Endothelial cell of umbilical vein (primary cell): ENCODE data around the gene LRRC32. TPM values are rescaled to one million over a fixed set of nuclear protein-coding genes. Genes with fewer than 3 reads are reported as not detected.

Source experiments
- BruUV-seq: library from RNA; stranded (reverse); fragments of 400-500 nt; replicated peaks from 2 replicates; lab custom pipeline; 2021; lab: Mats Ljungman, UMichigan
- CTCF ChIA-PET: fragments of 300-600, 350-600 bp; sonication (Branson Sonifier 250); formaldehyde crosslinking; loops from one replicate; lab custom pipeline; 2021; ENCODE audit warnings: antibody characterized with exemption, inconsistent platforms; lab: Charles Lee
- POLR2A ChIA-PET: fragments of 300-600, 350-600 bp; sonication (Branson Sonifier 250); formaldehyde crosslinking; loops from one replicate; lab custom pipeline; 2021; ENCODE audit warnings: antibody characterized with exemption, inconsistent platforms; lab: Charles Lee
- DNase-seq: peaks from one replicate; pipeline ENCODE4 v3.0.0-alpha.2; 2011; ENCODE audit warnings: low read depth, low spot score
- FAIRE-seq: peaks from 2 replicates; lab custom pipeline; 2011; peaks lifted over from hg19 to GRCh38; lab: Jason Lieb, UNC
- H2AFZ ChIP-seq: 2 replicates; pipeline ENCODE4 v1.6.0; 2012; ENCODE audit warnings: low read depth, low read length, control low read depth, inconsistent platforms
- H3K27ac ChIP-seq: 2 replicates; pipeline ENCODE4 v1.5.1; 2011; ENCODE audit warnings: low read depth, mild to moderate bottlenecking, control low read depth, low read length, moderate library complexity; ENCODE audit not compliant: insufficient read depth
- H3K27me3 ChIP-seq, 2 experiments: 2 replicates each; pipeline versions ENCODE4 v1.6.0 to v1.6.1; 2011; ENCODE audit warnings: low read length in 2 of 2, mixed read lengths in 1 of 2; ENCODE audit not compliant: control insufficient read depth in 2 of 2, insufficient read depth in 2 of 2
- H3K36me3 ChIP-seq, 2 experiments: 2 replicates in 1 of 2; 3 replicates in 1 of 2; pipeline ENCODE4 v1.5.1; 2011; ENCODE audit warnings: low read length in 2 of 2, mild to moderate bottlenecking in 1 of 2, moderate library complexity in 1 of 2; ENCODE audit not compliant: control insufficient read depth in 2 of 2, insufficient read depth in 2 of 2; ENCODE audit errors: extremely low read depth in 1 of 2
- H3K4me1 ChIP-seq: 3 replicates; pipeline ENCODE4 v1.5.1; 2011; ENCODE audit warnings: mild to moderate bottlenecking, low read length; ENCODE audit not compliant: control insufficient read depth, insufficient read depth; ENCODE audit errors: extremely low read depth
- H3K4me2 ChIP-seq: 2 replicates; pipeline ENCODE4 v1.6.1; 2011; ENCODE audit warnings: low read length, control low read depth, mixed read lengths; ENCODE audit not compliant: insufficient read depth
- H3K4me3 ChIP-seq, 3 experiments: fragments of 200-600 bp in 1 of 3; sonication (generic), shearing (Covaris generic) in 1 of 3; replicated peaks in 1 of 3; 2 replicates each; pipeline ENCODE4 v1.5.1; 2011 to 2016; ENCODE audit warnings: control low read depth in 3 of 3, low read length in 3 of 3, mild to moderate bottlenecking in 2 of 3, inconsistent platforms in 1 of 3, low read depth in 1 of 3, moderate library complexity in 1 of 3; ENCODE audit not compliant: insufficient read depth in 1 of 3
- H3K79me2 ChIP-seq: 2 replicates; pipeline ENCODE4 v1.6.0; 2012; ENCODE audit warnings: low read length, inconsistent platforms; ENCODE audit not compliant: control insufficient read depth, insufficient read depth
- H3K9ac ChIP-seq: replicated peaks from 2 replicates; pipeline ENCODE3; 2011; ENCODE audit warnings: low read length, control low read depth; ENCODE audit not compliant: insufficient read depth; ENCODE audit errors: extremely low read depth
- H3K9me1 ChIP-seq: replicated peaks from 3 replicates; pipeline ENCODE4 v1.6.0; 2011; ENCODE audit warnings: mild to moderate bottlenecking, low read length; ENCODE audit not compliant: control insufficient read depth, insufficient read depth; ENCODE audit errors: extremely low read depth
- H3K9me3 ChIP-seq: replicated peaks from 2 replicates; pipeline ENCODE4 v1.5.1; 2012; ENCODE audit warnings: low read length, inconsistent platforms; ENCODE audit not compliant: control insufficient read depth, insufficient read depth
- H4K20me1 ChIP-seq: replicated peaks from 2 replicates; pipeline ENCODE3; 2011; ENCODE audit warnings: mild to moderate bottlenecking, low read length; ENCODE audit not compliant: control insufficient read depth, insufficient read depth; ENCODE audit errors: extremely low read depth
- CTCF ChIP-seq, 2 donors: IDR thresholded peaks; 1 replicate in 1 of 2; 2 replicates in 1 of 2; pipeline ENCODE4 v1.5.1; 2011; ENCODE audit warnings: low read length in 2 of 2, mild to moderate bottlenecking in 2 of 2, moderate library complexity in 2 of 2, control low read depth in 1 of 2, inconsistent platforms in 1 of 2, low read depth in 1 of 2; ENCODE audit not compliant: insufficient read depth in 1 of 2; ENCODE audit errors: extremely low read depth in 1 of 2
- EZH2 ChIP-seq: IDR thresholded peaks from 2 replicates; pipeline ENCODE4 v1.6.1; 2012; ENCODE audit warnings: borderline replicate concordance, low read depth, mild to moderate bottlenecking, moderate library complexity, low read length, inconsistent platforms; ENCODE audit not compliant: severe bottlenecking
- FOS ChIP-seq: IDR thresholded peaks from 2 replicates; pipeline ENCODE4 v1.6.1; 2011; ENCODE audit warnings: mild to moderate bottlenecking, low read length, moderate library complexity, borderline replicate concordance; ENCODE audit not compliant: insufficient read depth
- GATA2 ChIP-seq: IDR thresholded peaks from 2 replicates; pipeline ENCODE4 v1.7.0; 2011; ENCODE audit warnings: low read depth, mild to moderate bottlenecking, moderate library complexity, mixed read lengths, low read length; ENCODE audit not compliant: insufficient read length, insufficient read depth
- JUN ChIP-seq: IDR thresholded peaks from 2 replicates; pipeline ENCODE4 v1.6.1; 2011; ENCODE audit warnings: borderline replicate concordance, low read depth; ENCODE audit not compliant: insufficient read length, insufficient read depth
- MAX ChIP-seq: IDR thresholded peaks from 2 replicates; pipeline ENCODE4 v1.6.1; 2011; ENCODE audit not compliant: insufficient read depth, insufficient read length
- MYC ChIP-seq: IDR thresholded peaks from one replicate; pipeline ENCODE4 v1.6.1; 2011; ENCODE audit warnings: mild to moderate bottlenecking, low read depth, low read length
- POLR2A ChIP-seq: IDR thresholded peaks from 2 replicates; pipeline ENCODE4 v1.6.1; 2012; ENCODE audit warnings: low read depth, mild to moderate bottlenecking, control low read depth, low read length
- POLR2AphosphoS5 ChIP-seq: IDR thresholded peaks from 2 replicates; pipeline ENCODE4 v1.6.1; 2012; ENCODE audit warnings: low read depth, mild to moderate bottlenecking, control low read depth, low read length, moderate library complexity; ENCODE audit not compliant: insufficient read depth
- dilution Hi-C: fragments of 300-500 bp; cut with MboI; formaldehyde crosslinking; loops from one replicate; pipeline ENCODE4 v1.15.0; 2019; ENCODE audit warnings: low sequenced_read_pairs; ENCODE audit not compliant: extremely low pct_ligation_motif_present
- intact Hi-C: fragments of 100-400 bp; cut with micrococcal nuclease; formaldehyde crosslinking; loops from one replicate; pipeline ENCODE4 v1.10.0; 2022
- polyA plus RNA-seq, 4 experiments: library from polyadenylated mRNA; depleted of rRNA in 3 of 4; stranded (reverse) in 3 of 4; unstranded in 1 of 4; fragments of >200 nt; gene quantifications; 2 replicates each; pipeline versions ENCODE4 v1.2.1 to v1.2.3, GENCODE V29; 2011 to 2012; ENCODE audit warnings: missing spikeins in 1 of 4
- total RNA-seq: library from RNA; stranded (reverse); gene quantifications from 2 replicates; pipeline ENCODE4 v1.2.3, GENCODE V29; 2021

Gene LRRC32
- total and polyA plus RNA-seq, 2 donors (not counting 3 experiments of a cell fraction or from before 2014, with no cell fraction given), result 77.2 to 117 TPM

GRCh38 chr11:76631566-76632308, 38.8 kb downstream of the LRRC32 start:
- CTCF ChIA-PET, result interaction anchor here (1.0 to 2.6 kb wide), 4 partner anchors 33 to 40 kb away, joined by 3 to 11 read pairs (median 5); no protein-coding TSS in a partner anchor
- H3K4me2 ChIP-seq, result peak overlapping the region; percentile 24
- H3K4me1 ChIP-seq, result peaks cover 39% of the 10 kb centered on the region
- H3K4me3 ChIP-seq, result no peak overlapping the region
- BruUV-seq, result no TSS peak
- POLR2A ChIA-PET, result no interaction called here
- no peak overlapping the region for H2AFZ ChIP-seq
- H3K79me2 ChIP-seq, result no peaks in the 10 kb centered on the region
- DNase-seq (peak; percentile 74), FAIRE-seq (peak; percentile 85)
- dilution Hi-C loops (no loop called here), intact Hi-C loops (loop anchor here (1.0 to 2.0 kb wide), 2 partner anchors 43 to 80 kb away; no protein-coding TSS in a partner anchor)
- no peaks in the 10 kb centered on the region for H3K36me3 ChIP-seq
- no peaks in the 10 kb centered on the region for H3K9me1 ChIP-seq
- H3K9ac ChIP-seq, result no peak overlapping the region
- H3K27me3 ChIP-seq, result no peaks in the 10 kb centered on the region
- H4K20me1 ChIP-seq, result no peaks in the 10 kb centered on the region
- H3K9me3 ChIP-seq, result no peaks in the 10 kb centered on the region
- TF ChIP-seq GATA2 (peak; percentile 50), MAX (no peak)
- H3K27ac ChIP-seq, result peak overlapping the region; percentile 93

GRCh38 chr11:76630600-76631281, 39.8 kb downstream of the LRRC32 start:
- ChIA-PET CTCF (interaction anchor here (1.3 to 2.6 kb wide), 6 partner anchors 15 to 52 kb away, joined by 4 to 22 read pairs (median 8); no protein-coding TSS in a partner anchor), POLR2A (interaction anchor here (0.9 kb wide), 1 partner anchor 52 kb away, joined by 4 read pairs; no protein-coding TSS in a partner anchor)
- Histone ChIP-seq H2AFZ (no peak overlapping the region), H3K27me3 (no peaks in the 10 kb centered on the region), H3K36me3 (no peaks in the 10 kb centered on the region), H3K9ac (peak overlapping the region; percentile 49), H3K27ac (peak overlapping the region; percentile 93), H4K20me1 (no peaks in the 10 kb centered on the region), H3K9me3 (no peaks in the 10 kb centered on the region), H3K79me2 (no peaks in the 10 kb centered on the region), H3K9me1 (no peaks in the 10 kb centered on the region), H3K4me3 (no peak overlapping the region), H3K4me2 (no peak overlapping the region), H3K4me1 (peaks cover 36% of the 10 kb centered on the region)
- FAIRE-seq (peak; percentile 15), DNase-seq (no peak)
- TF ChIP-seq FOS (no peak), MYC (no peak), JUN (no peak), GATA2 (no peak), POLR2AphosphoS5 (no peak), CTCF (IDR thresholded peaks at IDR 0.05; ENCODE audit: extremely low read depth in 1 of 2, insufficient read depth in 1 of 2, low read depth in 1 of 2, low read length in 2 of 2) (no peak), EZH2 (no peak), POLR2A (no peak), MAX (no peak)
- dilution Hi-C loops (no loop called here), intact Hi-C loops (loop anchor here (1.0 to 2.0 kb wide), 4 partner anchors 36 to 51 kb away; partner anchors contain the start of gene LRRC32)
- no TSS peak for BruUV-seq
